Stimulated activated CD4-positive, alpha-beta T cell treated with anti-CD3 and anti-CD28 coated beads, TNF-alpha, amount 100 ng/mL, for 1 hour (primary cell): ENCODE measurements around the gene RAG1.
"Not testable (repeated sequence)": the region's sequence is repeated elsewhere in the genome, so short reads cannot be mapped to it uniquely, and the experiment has no call there.

Source experiments
- DNase-seq, 3 donors: peaks; one replicate each; pipeline ENCODE4 v3.0.0-alpha.2; 2020; ENCODE audit warnings: low read depth in 3 of 3, low spot score in 1 of 3

RAG1 gene

DNA sequence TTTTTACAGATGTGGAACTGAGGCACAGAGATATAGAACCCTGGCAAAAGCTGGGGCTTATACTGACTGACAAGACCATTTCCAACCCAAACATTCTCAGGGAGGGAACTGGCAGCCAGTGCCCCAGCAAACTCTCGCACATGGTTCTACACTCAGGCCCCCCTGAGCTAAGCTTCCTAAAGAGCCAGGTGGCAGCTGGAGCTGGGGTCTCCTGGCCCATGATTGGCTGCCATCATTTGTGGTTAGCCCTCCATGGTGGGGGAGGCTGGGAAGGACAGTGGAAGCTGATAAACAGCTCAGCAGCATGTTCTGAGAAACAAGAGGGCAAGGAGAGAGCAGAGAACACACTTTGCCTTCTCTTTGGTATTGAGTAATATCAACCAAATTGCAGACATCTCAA, at the start of gene RAG1:
Gene RAG1, plus strand, starts transcription at position 314 of the 400 bp plus-strand sequence. CDS start 5,298 bp downstream, outside the sequence.
- no peak for DNase-seq

DNA sequence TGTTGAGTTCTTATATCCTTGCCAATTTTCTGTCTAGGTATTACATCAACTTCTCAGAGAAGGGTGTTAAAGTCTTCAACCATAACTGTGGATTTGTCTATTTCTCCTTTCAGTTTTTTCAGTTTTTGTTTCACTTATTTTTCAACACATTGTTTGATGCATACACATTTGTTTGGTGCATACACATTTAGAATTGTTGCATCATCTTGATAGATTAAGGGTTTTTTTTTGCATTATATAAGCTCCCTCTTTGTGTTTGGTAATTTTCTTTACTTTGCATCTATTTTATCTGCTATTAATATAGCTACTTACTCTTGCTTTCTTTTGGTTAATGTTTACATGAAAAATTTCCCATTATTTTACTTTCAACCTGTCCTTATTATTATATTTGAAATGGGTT, 37.0 kb upstream of the RAG1 start:
- no peak for DNase-seq

DNA sequence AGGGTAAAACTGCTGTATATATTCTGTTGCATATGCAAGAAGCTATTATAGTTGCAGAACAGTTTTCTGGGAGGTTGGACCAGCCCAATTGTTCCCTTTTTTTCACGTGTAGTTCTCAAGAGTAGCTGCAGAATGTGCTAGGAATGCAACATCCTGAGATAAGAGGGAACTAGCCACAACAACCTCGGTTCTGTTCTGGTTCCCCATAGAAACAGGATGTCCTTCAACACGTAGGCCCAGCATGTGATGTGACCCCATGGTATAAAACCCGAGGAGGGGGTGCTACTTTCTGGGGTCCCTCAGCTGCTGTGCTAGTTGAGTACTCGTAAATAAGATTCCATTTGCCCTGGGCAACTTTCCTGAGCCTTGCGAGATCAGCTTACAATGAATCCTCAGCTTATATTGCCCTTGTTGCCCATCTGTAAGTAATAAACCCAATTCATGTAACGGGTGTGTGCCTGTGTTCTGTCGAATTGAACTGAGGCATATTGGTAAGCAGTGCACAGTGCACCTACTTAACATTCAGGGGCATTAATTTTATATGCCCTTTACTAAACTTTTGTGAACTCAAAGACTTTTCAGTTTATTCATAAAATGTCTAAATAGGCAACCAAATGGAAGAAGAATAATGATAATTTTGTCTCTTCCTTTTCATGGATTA, 34.7 kb upstream of the RAG1 start:
- DNase-seq = no peak

DNA sequence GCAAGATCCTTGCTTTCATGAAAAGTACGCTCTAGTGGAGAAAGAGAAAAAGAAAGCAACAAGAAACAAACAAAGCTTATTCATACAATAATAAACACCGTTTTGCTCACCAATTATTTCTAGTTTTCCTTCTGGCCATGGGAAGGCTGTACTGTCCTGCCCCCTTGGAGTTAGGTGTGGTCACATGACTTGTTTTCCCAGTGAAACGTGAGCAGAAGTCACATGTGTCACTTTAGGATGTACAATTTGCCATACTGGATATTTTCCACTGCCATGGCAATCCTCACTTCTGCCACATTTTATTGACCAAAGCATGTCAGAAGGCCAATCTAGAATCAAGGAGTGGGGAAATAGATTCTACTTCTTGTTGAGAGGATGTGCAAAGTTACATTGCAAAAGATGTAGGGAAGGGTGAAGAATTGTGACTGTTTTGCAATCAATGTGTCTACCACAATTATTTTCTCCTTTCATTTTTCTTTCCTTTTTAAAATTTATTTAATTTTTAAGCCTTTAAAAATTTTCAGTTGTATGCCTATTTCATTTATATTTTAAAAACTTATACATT, 33.4 kb upstream of the RAG1 start:
- DNase-seq = no peak

DNA sequence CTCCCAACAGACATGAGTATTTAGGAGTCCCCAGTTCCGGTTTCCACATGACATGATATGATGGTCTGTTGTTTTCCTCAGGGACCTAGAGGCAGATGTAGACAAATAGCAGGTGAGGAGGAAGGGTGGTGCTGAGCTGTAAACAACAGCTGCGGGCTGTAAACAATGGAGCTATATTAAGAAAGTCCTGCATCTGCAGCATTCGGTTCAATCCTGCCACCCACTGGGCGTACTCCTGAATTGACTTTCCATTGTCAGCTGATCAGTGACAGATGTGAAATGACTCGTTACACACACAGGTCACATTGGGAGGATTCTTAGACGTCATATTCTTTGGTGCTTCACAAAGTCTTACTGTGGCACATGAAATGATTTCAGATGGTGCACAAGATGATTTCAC, 26.8 kb upstream of the RAG1 start:
- DNase-seq = no peak

DNA sequence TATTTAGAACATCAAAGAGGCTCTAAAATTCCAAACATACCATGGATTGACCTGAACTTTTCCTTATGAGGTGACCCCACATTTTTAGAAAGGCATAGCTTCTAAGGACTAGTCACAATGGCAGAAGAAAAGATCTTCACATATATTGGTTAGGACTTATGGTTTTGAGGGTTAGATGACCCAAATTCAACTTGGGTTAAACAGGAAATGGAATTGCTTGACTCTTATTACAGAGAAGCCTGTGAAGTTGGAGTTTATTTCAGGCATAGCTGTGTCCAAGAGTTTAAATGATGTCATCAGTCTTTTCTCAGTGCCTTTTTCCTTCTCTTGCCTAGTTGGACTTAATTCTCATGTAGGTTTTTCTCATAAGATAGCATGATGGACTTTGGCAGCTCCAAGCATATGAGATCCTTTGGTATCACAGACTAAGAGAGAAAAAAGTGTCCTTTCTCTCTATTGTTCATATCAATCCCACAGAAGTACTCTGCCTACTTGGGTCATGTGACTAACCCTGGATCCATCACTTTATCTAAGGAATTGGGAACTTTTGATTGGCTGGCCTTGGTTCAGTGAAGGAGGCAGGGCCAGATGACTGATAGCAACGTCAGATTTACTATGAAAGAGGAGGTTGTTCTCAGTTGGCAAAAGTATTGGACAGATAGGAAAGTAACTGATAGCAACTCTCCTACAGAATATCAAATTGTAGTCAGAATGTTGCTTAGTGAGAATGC, 17.3 kb upstream of the RAG1 start:
- DNase-seq = no peak

DNA sequence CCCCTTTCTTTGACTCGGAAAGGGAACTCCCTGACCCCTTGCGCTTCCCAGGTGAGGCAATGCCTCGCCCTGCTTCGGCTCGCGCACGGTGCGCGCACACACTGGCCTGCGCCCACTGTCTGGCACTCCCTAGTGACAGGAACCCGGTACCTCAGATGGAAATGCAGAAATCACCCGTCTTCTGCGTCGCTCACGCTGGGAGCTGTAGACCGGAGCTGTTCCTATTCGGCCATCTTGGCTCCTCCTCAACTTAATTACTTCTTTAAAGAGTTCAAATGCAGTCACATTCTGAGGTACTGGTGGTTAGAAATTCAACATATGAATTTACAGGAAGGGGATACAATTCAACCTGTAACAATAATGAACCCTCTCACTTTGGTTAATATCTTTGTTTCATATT, 10.4 kb upstream of the RAG1 start:
- DNase-seq = not testable (repeated sequence)

DNA sequence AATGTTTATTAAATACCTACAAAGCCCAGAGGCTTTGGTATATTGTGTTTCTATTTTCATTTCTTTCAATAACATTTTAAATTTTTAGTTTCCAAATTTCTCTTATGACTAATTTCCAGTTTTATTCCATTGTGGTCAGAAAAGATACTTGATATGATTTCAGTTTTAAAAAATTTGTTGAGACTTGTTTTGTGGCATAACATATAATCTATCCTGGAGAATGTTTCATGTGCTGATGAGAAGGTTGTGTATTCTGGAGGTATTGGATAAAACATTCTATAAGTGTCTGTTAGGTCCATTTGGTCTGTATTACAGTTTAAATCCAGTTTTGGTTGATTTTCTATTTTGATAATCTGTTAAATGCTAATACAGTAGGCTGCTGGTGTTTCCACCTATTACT, 9.8 kb upstream of the RAG1 start:
- DNase-seq = no peak

DNA sequence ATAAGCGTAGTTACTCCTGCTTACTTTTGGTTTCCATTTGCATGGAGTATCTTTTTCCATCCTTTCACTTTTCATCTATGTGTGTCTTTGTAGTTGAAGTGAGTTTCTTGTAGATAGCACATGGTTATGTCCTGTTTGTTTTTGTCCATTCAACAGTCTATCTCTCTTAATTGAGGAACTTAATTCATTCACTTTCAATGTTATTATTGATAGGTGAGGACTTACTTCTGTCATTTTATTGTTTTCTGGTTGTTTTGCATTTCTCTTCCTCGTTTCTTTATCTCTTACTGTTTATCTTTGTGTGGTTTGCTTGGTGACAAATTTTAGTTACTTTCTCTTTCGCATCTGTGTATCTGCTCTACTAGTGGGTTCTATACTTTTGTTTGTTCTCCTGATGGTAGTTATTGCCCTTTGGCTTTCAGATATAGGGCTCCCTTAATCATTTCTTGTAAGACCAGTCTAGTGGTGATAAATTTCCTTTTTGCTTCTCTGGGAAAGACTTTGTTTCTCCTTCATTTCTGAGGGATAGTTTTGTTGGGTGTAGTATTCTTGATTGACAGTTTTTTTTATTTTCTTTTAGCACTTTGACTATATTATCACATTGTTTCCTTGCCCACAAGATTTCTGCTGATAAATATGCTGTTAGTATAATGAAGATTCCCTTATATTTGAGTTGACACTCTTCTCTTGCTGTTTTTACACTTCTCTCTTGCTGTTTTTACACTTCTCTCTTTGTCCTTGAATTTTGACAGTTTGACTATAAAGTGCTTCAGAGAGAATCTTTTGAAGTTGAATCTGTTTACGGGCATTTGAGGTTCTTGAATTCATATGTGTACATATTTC, 9.0 kb upstream of the RAG1 start:
- DNase-seq = no peak

DNA sequence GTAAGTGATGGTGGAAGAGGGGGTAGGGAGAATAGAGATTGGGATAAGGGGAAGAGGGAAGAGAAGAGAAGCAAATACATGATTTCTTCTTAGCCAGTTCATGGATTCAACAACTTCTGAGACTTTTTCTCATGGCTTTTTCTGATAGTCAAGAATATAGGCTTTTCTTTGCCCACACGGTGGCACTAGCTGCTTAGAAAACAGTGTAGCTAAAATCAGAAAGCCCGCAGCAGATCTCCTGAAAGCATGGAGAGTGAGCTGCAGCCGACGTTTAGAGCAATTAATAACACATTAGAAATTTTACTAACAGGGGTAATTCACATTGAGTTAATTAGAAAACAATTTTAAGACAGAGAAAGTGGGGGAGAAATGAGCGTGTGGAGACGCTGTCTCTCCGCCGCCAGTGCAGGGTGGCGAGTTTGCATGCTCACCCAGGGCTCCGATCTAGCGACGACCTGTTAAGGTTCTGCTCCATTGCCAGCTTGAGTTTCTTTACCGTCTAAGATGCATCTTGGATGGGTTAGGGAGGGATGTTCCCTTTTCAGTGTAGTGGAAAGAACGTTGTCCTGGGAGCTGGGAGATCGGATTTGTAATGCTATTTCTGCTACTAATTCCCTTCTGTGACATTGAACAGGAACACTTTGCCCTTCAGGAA, 3.3 kb upstream of the RAG1 start:
- DNase-seq = peak in 1 of 3 donors; percentile 6

DNA sequence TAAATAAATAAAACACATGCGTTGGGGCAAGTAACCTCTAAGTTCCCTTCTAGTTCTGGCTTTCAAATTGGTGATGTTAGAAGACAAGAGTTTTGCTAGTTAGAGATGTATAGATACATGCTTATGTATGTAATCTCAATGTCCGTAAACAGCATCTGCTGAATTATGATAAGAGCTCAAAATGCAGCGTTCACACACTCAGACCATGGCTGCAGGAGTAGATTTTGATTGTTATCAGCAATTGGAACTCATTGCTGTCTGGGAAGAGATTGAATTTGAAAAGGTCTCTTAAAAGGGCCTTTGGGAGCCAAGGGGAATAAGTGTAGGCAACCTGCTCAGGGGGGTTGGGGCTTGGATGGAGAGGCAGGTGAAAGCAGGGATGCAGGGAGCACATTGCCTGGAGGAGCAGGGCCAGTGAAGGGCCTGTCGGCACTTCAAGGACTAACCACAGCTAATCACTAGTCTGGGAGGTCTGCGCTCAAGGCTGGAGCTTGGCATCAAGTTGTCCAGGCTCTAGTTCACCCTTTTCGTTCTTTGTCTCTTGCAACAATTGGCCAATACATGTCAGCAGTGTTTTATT, 2.7 kb upstream of the RAG1 start:
- DNase-seq = no peak

DNA sequence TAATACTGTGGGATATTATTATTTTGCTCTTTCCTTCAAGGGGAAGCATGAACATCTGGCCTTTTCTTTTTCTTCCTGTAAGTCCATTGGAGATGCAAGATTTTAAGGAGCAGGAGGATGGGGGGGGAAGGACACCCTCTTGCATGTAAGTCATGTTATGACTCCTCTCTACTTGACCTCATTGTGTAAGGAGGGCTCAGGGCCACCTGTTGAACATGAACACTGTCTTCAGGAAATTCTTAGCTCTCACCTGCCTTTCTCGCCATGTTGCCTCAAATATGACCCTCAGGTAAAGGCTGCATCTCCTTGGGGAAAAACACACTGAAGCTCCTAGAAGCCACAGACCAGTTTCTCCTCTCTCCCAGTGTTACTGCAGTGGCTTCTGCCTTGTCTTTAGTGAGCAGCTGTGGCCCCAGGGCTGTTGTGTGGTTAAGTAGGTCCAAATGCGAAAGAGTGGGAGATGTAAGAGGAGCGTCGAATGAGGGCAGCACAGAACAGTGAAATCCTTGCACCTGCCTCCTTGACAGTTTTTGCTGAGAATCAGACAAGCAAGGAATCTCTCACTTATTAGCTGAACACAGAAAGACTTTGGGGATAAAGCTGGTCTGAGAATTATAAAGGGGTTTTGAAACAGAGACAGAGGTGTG, 1.3 kb upstream of the RAG1 start:
- DNase-seq = no peak

DNA sequence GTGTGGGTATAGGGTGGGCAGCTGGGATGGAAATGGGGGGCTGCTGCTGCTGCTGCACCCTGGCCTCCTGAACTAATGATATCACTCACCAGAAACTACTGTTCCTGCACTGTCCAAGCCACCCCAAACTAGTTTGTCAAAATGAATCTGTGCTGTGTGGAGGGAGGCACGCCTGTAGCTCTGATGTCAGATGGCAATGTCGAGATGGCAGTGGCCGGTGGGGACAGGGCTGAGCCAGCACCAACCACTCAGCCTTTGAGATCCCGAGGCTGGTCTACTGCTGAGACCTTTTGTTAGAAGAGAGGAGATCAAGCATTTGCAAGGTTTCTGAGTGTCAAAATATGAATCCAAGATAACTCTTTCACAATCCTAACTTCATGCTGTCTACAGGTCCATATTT, 1.3 kb downstream of the RAG1 start:
- DNase-seq = no peak

DNA sequence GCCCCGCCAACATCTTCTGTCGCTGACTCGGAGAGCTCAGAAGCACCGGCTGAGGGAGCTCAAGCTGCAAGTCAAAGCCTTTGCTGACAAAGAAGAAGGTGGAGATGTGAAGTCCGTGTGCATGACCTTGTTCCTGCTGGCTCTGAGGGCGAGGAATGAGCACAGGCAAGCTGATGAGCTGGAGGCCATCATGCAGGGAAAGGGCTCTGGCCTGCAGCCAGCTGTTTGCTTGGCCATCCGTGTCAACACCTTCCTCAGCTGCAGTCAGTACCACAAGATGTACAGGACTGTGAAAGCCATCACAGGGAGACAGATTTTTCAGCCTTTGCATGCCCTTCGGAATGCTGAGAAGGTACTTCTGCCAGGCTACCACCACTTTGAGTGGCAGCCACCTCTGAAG, 6.7 kb downstream of the RAG1 start:
- no peak for DNase-seq

DNA sequence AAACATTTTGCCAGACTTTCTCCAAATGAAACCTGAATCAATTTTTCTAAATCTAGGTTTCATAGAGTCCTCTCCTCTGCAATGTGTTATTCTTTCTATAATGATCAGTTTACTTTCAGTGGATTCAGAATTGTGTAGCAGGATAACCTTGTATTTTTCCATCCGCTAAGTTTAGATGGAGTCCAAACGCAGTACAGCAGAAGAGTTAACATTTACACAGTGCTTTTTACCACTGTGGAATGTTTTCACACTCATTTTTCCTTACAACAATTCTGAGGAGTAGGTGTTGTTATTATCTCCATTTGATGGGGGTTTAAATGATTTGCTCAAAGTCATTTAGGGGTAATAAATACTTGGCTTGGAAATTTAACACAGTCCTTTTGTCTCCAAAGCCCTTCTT, 9.6 kb downstream of the RAG1 start:
- DNase-seq = no peak

DNA sequence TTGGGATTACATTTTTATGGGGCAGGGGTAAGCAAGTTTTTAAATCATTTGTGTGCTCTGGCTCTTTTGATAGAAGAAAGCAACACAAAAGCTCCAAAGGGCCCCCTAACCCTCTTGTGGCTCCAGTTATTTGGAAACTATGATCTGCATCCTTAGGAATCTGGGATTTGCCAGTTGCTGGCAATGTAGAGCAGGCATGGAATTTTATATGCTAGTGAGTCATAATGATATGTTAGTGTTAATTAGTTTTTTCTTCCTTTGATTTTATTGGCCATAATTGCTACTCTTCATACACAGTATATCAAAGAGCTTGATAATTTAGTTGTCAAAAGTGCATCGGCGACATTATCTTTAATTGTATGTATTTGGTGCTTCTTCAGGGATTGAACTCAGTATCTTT, 10.1 kb downstream of the RAG1 start:
- DNase-seq = no peak

DNA sequence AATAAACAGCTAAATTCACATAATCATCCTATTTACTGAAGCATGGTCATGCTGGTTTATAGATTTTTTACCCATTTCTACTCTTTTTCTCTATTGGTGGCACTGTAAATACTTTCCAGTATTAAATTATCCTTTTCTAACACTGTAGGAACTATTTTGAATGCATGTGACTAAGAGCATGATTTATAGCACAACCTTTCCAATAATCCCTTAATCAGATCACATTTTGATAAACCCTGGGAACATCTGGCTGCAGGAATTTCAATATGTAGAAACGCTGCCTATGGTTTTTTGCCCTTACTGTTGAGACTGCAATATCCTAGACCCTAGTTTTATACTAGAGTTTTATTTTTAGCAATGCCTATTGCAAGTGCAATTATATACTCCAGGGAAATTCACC, 10.7 kb downstream of the RAG1 start:
- DNase-seq = no peak

DNA sequence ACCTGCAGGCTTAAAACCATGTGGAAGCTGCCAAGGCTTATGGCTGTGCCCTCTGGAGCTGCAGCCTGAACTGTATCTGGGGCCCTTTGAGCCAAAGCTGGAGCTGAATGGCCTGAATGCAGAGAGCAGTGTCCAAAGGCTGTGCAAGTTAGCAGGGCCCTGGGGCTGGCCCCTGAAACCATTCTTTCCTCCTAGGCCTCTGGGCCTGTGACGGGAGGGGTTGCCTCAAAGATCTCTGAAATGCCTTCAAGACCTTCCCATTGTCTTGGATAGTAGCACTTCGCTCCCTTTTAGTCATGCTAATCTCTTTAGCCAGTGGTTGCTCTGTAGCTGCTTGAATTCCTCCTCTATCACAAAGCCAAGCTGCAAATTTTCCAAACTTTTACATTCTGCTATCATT, 13.7 kb downstream of the RAG1 start:
- DNase-seq = no peak

DNA sequence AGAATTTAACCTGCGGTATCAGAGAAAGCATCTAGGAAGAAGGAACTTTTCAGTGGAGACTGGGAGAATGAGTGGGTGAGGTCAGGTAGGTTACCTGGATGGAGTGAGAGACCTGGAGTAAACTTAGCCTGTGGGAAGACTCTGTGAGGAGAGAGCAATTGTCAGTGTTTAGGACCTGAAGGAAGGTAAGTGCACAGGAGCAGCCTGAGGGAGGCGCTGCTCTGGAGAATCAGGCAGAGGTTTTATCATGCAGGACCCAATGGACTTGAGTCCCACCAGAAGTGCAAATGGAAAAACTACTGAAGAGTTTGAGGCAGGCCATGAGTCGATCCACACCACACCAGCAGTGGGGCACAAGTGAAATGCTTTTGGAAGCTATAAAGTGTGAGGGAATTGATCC, 15.9 kb downstream of the RAG1 start:
- no peak for DNase-seq

DNA sequence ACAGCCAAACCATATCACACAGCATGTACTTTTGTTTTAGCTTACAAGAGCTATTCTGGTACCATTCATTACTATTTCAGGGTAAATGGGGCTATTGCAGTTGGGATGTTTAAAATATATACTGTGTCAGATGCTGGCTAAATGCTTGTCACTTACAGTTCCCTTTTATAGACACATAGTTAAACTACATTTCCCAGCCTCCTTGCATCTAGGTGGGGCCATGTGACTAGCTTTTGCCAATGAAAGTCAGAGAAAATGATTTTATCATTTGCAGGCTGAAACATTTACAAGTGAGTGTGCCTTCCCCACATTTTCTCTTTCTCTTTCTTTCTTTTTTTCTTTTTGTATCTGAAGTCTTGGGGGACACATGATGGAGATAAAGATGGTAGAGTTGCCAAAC, 18.7 kb downstream of the RAG1 start:
- DNase-seq = no peak
